Left lobe of liver (tissue), 2 donors: ENCODE results near the gene OPCML. TPM values are rescaled to one million over a fixed set of nuclear protein-coding genes. Genes with fewer than 3 reads are reported as not detected.

Experiments used
- ATAC-seq: fragments of 200-7000 bp; cut with Tn5 transposase; one replicate; pipeline ENCODE4 v1.9.1; 2020; ENCODE audit warnings: mild to moderate bottlenecking, moderate library complexity
- DNase-seq: peaks from one replicate; pipeline ENCODE4 v3.0.0-alpha.2; 2020; ENCODE audit warnings: low spot score
- total RNA-seq: library from RNA; stranded (reverse); gene quantifications from one replicate; pipeline ENCODE4 v1.2.1, GENCODE V29; 2021
- donor health status: DM: no; HTN: no; CAD: no; lungs with moderate emphysema.
- donor health status: DM: no; HTN: yes; CAD: no.

Gene OPCML
- total RNA-seq, 1 donor from 2014 or later = 0.05 TPM

DNA sequence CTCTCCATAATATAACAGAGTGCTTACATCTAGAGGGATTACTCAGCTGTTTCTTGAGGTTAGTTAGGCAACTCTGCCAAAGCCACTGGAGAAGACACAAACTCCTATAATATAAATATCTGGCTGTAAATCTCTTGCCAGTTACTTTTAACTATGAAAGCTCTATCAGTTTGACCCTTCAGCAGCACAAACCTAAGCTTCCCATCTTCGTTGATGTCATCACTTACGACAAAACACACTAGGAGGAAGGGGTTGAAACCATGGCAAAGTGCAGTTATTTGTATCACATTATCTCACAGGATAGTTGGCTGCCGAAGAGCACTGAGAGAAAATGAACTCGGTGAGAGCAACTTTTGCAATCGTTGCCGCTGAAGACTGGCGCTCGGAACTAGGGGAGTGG lies 922.1 kb downstream of the OPCML start:
- ATAC-seq (no peak), DNase-seq (no peak)

DNA sequence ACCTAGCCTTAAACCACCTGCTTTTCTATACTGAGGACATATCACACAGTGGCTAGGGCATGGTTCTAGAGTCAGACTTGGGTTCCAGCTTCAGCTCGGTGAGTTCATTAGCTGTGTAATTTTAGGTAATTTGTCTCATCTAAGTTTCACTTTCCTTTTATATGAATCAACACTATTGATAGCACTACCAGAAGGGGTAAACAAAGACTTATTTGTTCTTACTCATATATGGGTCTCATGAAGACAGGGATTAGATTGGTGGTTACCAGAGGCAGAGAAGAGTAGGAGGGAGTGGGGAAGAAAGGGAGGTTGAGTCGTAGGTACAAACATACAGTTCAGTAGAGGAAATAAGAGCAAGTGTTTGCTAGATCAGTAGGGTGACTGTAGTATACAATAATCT lies 924.7 kb downstream of the OPCML start:
- DNase-seq = no peak
- ATAC-seq = no peak

- ATAC-seq = peak; percentile 37
- no peak for DNase-seq
Measured at GRCh38 chr11:132605825-132606570, 926.3 kb downstream of the OPCML start.

GRCh38 chr11:132604431-132604830 lies 927.9 kb downstream of the OPCML start:
- no peak for DNase-seq
- no peak for ATAC-seq

DNA sequence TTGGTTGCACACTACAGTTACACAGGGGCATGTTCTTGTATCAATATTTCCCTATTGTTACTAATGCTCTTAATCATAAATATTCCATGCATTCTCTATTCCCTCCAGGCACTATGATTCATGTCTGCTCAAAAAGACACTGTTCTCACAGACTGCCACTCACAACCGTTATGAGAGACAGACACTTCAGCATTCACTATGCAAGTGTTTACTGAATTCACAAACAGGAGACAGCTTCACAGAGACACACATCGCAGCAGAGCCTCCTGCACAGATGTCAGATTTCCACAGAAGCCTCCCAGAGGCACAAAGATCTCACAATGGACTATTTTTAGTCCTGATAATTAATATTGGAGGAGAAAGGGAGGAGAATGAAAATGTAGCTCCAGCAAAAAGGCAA lies 930.4 kb downstream of the OPCML start:
- ATAC-seq (no peak), DNase-seq (no peak)

- peak; percentile 47 for ATAC-seq
- DNase-seq = no peak
Measured at GRCh38 chr11:132595711-132596134, 936.6 kb downstream of the OPCML start.

- DNase-seq = no peak
- ATAC-seq = no peak
Measured at GRCh38 chr11:132595246-132595645, 937.1 kb downstream of the OPCML start.

DNA sequence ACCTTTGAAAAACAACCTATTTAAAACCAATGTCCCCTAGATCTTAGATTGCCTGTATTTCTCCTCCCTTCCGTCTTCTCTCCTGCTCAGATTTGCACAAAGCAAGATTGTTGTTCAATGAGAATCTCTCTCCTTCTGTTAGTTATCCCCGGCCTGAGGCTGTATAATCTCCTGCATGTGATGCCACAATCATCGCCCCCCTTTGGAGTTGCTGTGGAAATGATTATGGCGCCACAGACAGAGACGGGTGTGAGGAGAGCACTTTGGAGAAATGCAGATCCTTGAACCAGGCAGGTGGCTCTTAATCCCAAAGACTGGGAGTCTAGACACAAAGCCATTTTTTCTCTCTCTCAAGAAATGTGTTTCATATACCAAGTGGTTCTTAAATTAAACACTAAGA lies 941.3 kb downstream of the OPCML start:
- ATAC-seq (no peak), DNase-seq (no peak)

- DNase-seq = no peak
- no peak for ATAC-seq
Measured at GRCh38 chr11:132590554-132590953, 941.7 kb downstream of the OPCML start.

- no peak for DNase-seq
- ATAC-seq = no peak
Measured at GRCh38 chr11:132589791-132590190, 942.5 kb downstream of the OPCML start.

- ATAC-seq = no peak
- DNase-seq = no peak
Measured at GRCh38 chr11:132588366-132588765, 943.9 kb downstream of the OPCML start.

- DNase-seq (no peak), ATAC-seq (no peak)
Measured at GRCh38 chr11:132587716-132588115, 944.6 kb downstream of the OPCML start.

GRCh38 chr11:132586801-132587200 lies 945.5 kb downstream of the OPCML start:
- no peak for ATAC-seq
- DNase-seq = no peak

GRCh38 chr11:132579634-132580327 lies 952.5 kb downstream of the OPCML start:
- ATAC-seq (no peak), DNase-seq (no peak)

- no peak for ATAC-seq
- no peak for DNase-seq
Measured at GRCh38 chr11:132579136-132579535, 953.2 kb downstream of the OPCML start.

DNA sequence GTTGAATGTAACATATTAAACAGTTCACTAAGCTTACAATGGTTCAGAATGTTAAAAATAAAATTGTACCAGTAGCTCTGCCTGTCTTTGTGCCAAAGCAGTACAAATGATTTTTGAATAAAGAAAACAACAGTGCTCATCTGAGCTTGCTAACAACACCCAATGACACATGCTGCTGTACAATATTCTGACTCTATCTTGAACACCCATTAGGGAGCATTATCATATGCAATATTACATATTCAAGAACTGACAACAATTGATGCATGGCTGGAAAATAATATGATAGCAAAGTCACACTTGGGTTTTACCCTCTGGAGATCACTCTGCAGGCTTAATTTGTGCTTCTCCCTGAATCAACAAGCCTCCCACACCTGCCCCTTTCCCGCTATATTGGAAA lies 953.7 kb downstream of the OPCML start:
- ATAC-seq (no peak), DNase-seq (no peak)

- no peak for ATAC-seq
Measured at GRCh38 chr11:132576706-132577105, 955.6 kb downstream of the OPCML start.

DNA sequence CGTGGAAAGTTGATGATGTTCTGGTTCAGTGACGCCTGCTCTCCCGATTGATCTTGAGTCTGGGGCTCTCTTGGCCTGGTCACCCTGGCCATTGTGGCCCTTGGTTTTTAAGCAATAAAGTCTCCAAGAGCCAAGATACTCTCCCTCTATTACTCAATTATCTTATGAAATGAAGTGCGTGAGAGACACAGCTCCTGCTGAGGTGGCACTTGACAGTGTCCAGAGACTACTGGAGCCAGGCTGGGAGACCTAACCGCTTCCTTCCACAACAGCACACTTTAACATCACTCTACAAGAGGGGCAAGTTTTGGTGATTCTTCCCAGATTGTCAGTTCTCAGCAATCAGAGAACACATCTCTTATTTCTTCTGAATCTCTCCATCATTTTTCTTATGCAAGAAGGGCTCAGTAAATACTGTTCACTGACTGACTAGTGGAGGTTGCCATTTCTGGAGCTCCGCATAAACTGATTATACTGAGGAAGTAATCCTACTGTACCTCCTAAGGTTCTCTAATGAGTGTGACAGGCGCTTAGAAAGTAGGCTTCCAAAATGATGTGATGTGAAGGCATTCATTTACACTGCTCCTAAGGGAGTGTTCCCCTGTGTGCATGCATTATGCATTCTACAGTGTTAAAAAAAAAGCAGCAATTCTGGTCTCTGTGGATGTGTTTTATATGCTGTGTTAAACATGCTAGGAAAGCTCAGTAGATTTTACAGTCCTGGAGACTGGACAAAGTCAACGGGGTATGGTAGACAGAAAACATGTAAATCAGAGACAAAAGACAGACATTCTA lies 968.0 kb downstream of the OPCML start:
- no peak for DNase-seq
- ATAC-seq = no peak

More at GRCh38 chr11:132576706-132577105, 955.6 kb downstream of the OPCML start:
- no peak for DNase-seq

GRCh38 chr11:132563050-132563449 lies 969.3 kb downstream of the OPCML start:
- ATAC-seq (peak; percentile 13), DNase-seq (no peak)

DNA sequence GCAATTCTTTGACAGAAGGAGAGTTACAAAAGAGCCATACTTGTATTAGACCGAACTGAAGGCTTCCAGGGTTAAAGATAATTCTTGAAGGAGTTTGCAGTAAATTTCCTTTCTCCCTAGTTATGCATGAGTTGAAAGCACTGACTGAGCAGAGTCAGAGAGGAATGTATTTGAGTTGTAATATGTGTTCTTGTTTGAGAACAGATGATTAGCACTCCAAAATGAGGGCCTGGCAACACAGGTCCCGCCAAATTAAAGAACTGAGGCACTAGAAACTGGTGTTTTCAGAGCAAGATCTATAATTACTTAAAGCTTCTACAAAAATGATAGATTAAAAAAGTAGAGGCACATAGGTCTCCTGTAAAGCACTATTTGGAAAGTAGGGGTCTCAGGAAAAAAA lies 970.4 kb downstream of the OPCML start:
- ATAC-seq (no peak), DNase-seq (no peak)

DNA sequence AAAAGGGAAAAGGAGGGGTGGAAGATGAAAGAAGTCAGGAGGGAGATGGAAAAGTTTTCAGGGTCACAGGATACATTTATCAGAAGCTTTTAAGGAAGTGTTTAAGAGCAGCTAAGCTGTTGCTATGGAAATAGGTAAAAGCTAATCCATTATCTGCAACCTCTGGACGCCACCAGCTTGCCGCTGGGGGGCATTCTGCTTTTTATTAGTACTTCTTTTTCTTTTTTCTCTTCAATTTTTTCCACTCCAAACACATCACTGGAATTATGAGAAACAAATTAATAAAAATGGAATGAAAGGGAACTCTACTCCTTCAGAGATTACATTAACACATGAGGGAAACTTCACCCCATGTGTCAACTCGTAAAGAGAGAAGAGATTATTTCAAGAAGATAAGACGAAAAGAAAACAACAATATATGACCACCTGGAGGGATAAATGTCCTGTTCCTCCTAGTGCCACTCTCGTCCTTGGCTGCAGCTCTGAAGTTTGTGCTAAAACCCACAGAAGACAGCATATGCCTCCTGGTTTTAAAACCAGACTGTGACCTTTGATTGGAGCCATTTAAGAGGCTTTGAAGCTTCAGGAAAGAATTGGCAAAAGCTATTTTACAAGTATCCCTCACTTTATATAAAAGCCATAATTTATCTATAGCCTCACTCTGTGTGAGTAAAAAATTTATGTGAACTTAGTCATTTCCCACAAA lies 972.8 kb downstream of the OPCML start:
- ATAC-seq (no peak), DNase-seq (no peak)
